Endothelial cell of umbilical vein (primary cell): ENCODE measurements around the gene SDR39U1.

Source experiments
- CTCF ChIP-seq, 2 donors: IDR thresholded peaks; 1 replicate in 1 of 2; 2 replicates in 1 of 2; pipeline ENCODE4 v1.5.1; 2011; ENCODE audit warnings: low read length in 2 of 2, mild to moderate bottlenecking in 2 of 2, moderate library complexity in 2 of 2, control low read depth in 1 of 2, inconsistent platforms in 1 of 2, low read depth in 1 of 2; ENCODE audit not compliant: insufficient read depth in 1 of 2; ENCODE audit errors: extremely low read depth in 1 of 2
- EZH2 ChIP-seq: IDR thresholded peaks from 2 replicates; pipeline ENCODE4 v1.6.1; 2012; ENCODE audit warnings: borderline replicate concordance, low read depth, mild to moderate bottlenecking, moderate library complexity, low read length, inconsistent platforms; ENCODE audit not compliant: severe bottlenecking
- FOS ChIP-seq: IDR thresholded peaks from 2 replicates; pipeline ENCODE4 v1.6.1; 2011; ENCODE audit warnings: mild to moderate bottlenecking, low read length, moderate library complexity, borderline replicate concordance; ENCODE audit not compliant: insufficient read depth
- GATA2 ChIP-seq: IDR thresholded peaks from 2 replicates; pipeline ENCODE4 v1.7.0; 2011; ENCODE audit warnings: low read depth, mild to moderate bottlenecking, moderate library complexity, mixed read lengths, low read length; ENCODE audit not compliant: insufficient read length, insufficient read depth
- MYC ChIP-seq: IDR thresholded peaks from one replicate; pipeline ENCODE4 v1.6.1; 2011; ENCODE audit warnings: mild to moderate bottlenecking, low read depth, low read length
- POLR2A ChIP-seq: IDR thresholded peaks from 2 replicates; pipeline ENCODE4 v1.6.1; 2012; ENCODE audit warnings: low read depth, mild to moderate bottlenecking, control low read depth, low read length
- POLR2AphosphoS5 ChIP-seq: IDR thresholded peaks from 2 replicates; pipeline ENCODE4 v1.6.1; 2012; ENCODE audit warnings: low read depth, mild to moderate bottlenecking, control low read depth, low read length, moderate library complexity; ENCODE audit not compliant: insufficient read depth
- TF ChIP-seq, protein P1 (sequence below): IDR thresholded peaks from 2 replicates; pipeline ENCODE4 v1.6.1; 2011; ENCODE audit not compliant: insufficient read depth, insufficient read length

DNA sequence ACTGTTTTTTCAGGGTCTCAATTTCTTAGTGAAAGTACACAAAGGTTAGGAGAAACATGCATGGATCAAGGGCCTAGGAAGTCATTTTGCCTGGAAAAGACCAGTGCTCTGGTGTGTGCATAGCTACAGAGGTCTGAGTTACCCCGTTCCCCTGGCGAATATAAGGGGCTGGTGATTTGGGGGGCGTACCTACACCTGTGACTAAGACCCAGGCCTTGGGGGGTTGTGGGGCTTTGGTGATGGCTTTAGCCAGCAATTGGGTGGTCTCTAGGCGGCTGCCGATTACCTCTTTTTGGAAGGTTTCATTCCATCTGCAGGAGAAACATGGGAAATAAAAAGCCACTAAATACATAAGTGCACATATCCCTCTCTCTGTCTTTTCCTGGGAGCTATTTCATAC is 1.1 kb downstream of the SDR39U1 start:
- TF ChIP-seq EZH2 (no peak), CTCF (IDR thresholded peaks at IDR 0.05; ENCODE audit: extremely low read depth in 1 of 2, insufficient read depth in 1 of 2, low read depth in 1 of 2, low read length in 2 of 2) (no peak), GATA2 (no peak), POLR2A (no peak), POLR2AphosphoS5 (no peak), MYC (no peak), FOS (no peak)
- TF ChIP-seq, protein P1, sequence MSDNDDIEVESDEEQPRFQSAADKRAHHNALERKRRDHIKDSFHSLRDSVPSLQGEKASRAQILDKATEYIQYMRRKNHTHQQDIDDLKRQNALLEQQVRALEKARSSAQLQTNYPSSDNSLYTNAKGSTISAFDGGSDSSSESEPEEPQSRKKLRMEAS: no peak
